ENCODE results near the gene SKI. TPM values are rescaled to one million over a fixed set of nuclear protein-coding genes. Genes with fewer than 3 reads are reported as not detected.

The SKI gene
- total RNA-seq, 3 donors from 2014 or later, result 43.8 to 45.2 (median 44.7) TPM

GRCh38 chr1:2347896-2348295 is 119.8 kb downstream of the SKI start:
- H3K4me1 Mint-ChIP-seq (ENCODE audit: low read depth), result no peaks in the 10 kb centered on the region
- no peak overlapping the region for H3K4me3 Mint-ChIP-seq
- DNase-seq (no peak), ATAC-seq (no peak)
- no peaks in the 10 kb centered on the region for H3K9me3 Mint-ChIP-seq
- no peaks in the 10 kb centered on the region for H3K27me3 Mint-ChIP-seq (ENCODE audit: low read depth)
- no peaks in the 10 kb centered on the region for H3K36me3 Mint-ChIP-seq (ENCODE audit: insufficient read depth)

GRCh38 chr1:2348346-2349325 is 120.5 kb downstream of the SKI start:
- Mint-ChIP-seq H3K27me3 (ENCODE audit: low read depth) (no peaks in the 10 kb centered on the region), H3K4me1 (ENCODE audit: low read depth) (no peaks in the 10 kb centered on the region), H3K36me3 (ENCODE audit: insufficient read depth) (no peaks in the 10 kb centered on the region), H3K9me3 (no peaks in the 10 kb centered on the region), H3K4me3 (no peak overlapping the region)
- DNase-seq, result no peak
- no peak for ATAC-seq

- no peak for ATAC-seq
- no peaks in the 10 kb centered on the region for H3K4me1 Mint-ChIP-seq (ENCODE audit: low read depth)
- no peak for DNase-seq
- H3K4me3 Mint-ChIP-seq, result no peak overlapping the region
- no peaks in the 10 kb centered on the region for H3K9me3 Mint-ChIP-seq
- H3K27me3 Mint-ChIP-seq (ENCODE audit: low read depth), result no peaks in the 10 kb centered on the region
- no peaks in the 10 kb centered on the region for H3K36me3 Mint-ChIP-seq (ENCODE audit: insufficient read depth)
Measured at GRCh38 chr1:2349806-2350205, 121.7 kb downstream of the SKI start.

GRCh38 chr1:2350501-2350900 is 122.4 kb downstream of the SKI start:
- Mint-ChIP-seq H3K4me3 (no peak overlapping the region), H3K4me1 (ENCODE audit: low read depth) (no peaks in the 10 kb centered on the region), H3K9me3 (no peaks in the 10 kb centered on the region), H3K27me3 (ENCODE audit: low read depth) (no peaks in the 10 kb centered on the region), H3K36me3 (ENCODE audit: insufficient read depth) (no peaks in the 10 kb centered on the region)
- ATAC-seq (no peak), DNase-seq (no peak)

- no peaks in the 10 kb centered on the region for H3K36me3 Mint-ChIP-seq (ENCODE audit: insufficient read depth)
- H3K4me1 Mint-ChIP-seq (ENCODE audit: low read depth), result no peaks in the 10 kb centered on the region
- ATAC-seq, result no peak
- no peak for DNase-seq
- no peak overlapping the region for H3K4me3 Mint-ChIP-seq
- H3K9me3 Mint-ChIP-seq, result no peaks in the 10 kb centered on the region
- H3K27me3 Mint-ChIP-seq (ENCODE audit: low read depth), result no peaks in the 10 kb centered on the region
Measured at GRCh38 chr1:2350911-2351655, 123.0 kb downstream of the SKI start.

- no peaks in the 10 kb centered on the region for H3K27me3 Mint-ChIP-seq (ENCODE audit: low read depth)
- DNase-seq (no peak), ATAC-seq (no peak)
- no peaks in the 10 kb centered on the region for H3K36me3 Mint-ChIP-seq (ENCODE audit: insufficient read depth)
- no peaks in the 10 kb centered on the region for H3K9me3 Mint-ChIP-seq
- no peak overlapping the region for H3K4me3 Mint-ChIP-seq
- no peaks in the 10 kb centered on the region for H3K4me1 Mint-ChIP-seq (ENCODE audit: low read depth)
Measured at GRCh38 chr1:2351723-2352122, 123.6 kb downstream of the SKI start.

GRCh38 chr1:2352341-2352896 is 124.3 kb downstream of the SKI start:
- ATAC-seq (no peak), DNase-seq (no peak)
- Mint-ChIP-seq H3K27me3 (ENCODE audit: low read depth) (no peaks in the 10 kb centered on the region), H3K36me3 (ENCODE audit: insufficient read depth) (no peaks in the 10 kb centered on the region), H3K4me3 (no peak overlapping the region), H3K4me1 (ENCODE audit: low read depth) (no peaks in the 10 kb centered on the region), H3K9me3 (no peaks in the 10 kb centered on the region)

- no peak for ATAC-seq
- Mint-ChIP-seq H3K9me3 (no peaks in the 10 kb centered on the region), H3K36me3 (ENCODE audit: insufficient read depth) (no peaks in the 10 kb centered on the region), H3K4me3 (no peak overlapping the region), H3K27me3 (ENCODE audit: low read depth) (no peaks in the 10 kb centered on the region), H3K4me1 (ENCODE audit: low read depth) (no peaks in the 10 kb centered on the region)
- DNase-seq, result no peak
Measured at GRCh38 chr1:2352897-2353550, 124.9 kb downstream of the SKI start.

GRCh38 chr1:2353551-2354438 is 125.7 kb downstream of the SKI start:
- no peak for ATAC-seq
- no peak for DNase-seq
- H3K4me3 Mint-ChIP-seq, result no peak overlapping the region
- no peaks in the 10 kb centered on the region for H3K27me3 Mint-ChIP-seq (ENCODE audit: low read depth)
- H3K4me1 Mint-ChIP-seq (ENCODE audit: low read depth), result no peaks in the 10 kb centered on the region
- H3K36me3 Mint-ChIP-seq (ENCODE audit: insufficient read depth), result no peaks in the 10 kb centered on the region
- H3K9me3 Mint-ChIP-seq, result no peaks in the 10 kb centered on the region

GRCh38 chr1:2354511-2355372 is 126.6 kb downstream of the SKI start:
- no peaks in the 10 kb centered on the region for H3K4me1 Mint-ChIP-seq (ENCODE audit: low read depth)
- ATAC-seq, result no peak
- no peak overlapping the region for H3K4me3 Mint-ChIP-seq
- H3K36me3 Mint-ChIP-seq (ENCODE audit: insufficient read depth), result no peaks in the 10 kb centered on the region
- H3K9me3 Mint-ChIP-seq, result no peaks in the 10 kb centered on the region
- H3K27me3 Mint-ChIP-seq (ENCODE audit: low read depth), result no peaks in the 10 kb centered on the region
- no peak for DNase-seq

- no peak overlapping the region for H3K4me3 Mint-ChIP-seq
- DNase-seq, result no peak
- no peak for ATAC-seq
- H3K9me3 Mint-ChIP-seq, result no peaks in the 10 kb centered on the region
- H3K36me3 Mint-ChIP-seq (ENCODE audit: insufficient read depth), result no peaks in the 10 kb centered on the region
- H3K27me3 Mint-ChIP-seq (ENCODE audit: low read depth), result no peaks in the 10 kb centered on the region
- no peaks in the 10 kb centered on the region for H3K4me1 Mint-ChIP-seq (ENCODE audit: low read depth)
Measured at GRCh38 chr1:2355373-2356261, 127.5 kb downstream of the SKI start.

- Mint-ChIP-seq H3K36me3 (ENCODE audit: insufficient read depth) (no peaks in the 10 kb centered on the region), H3K9me3 (no peaks in the 10 kb centered on the region), H3K4me3 (no peak overlapping the region), H3K27me3 (ENCODE audit: low read depth) (no peaks in the 10 kb centered on the region), H3K4me1 (ENCODE audit: low read depth) (no peaks in the 10 kb centered on the region)
- DNase-seq (no peak), ATAC-seq (no peak)
Measured at GRCh38 chr1:2356401-2356800, 128.3 kb downstream of the SKI start.
